ENCODE measurements around the gene MBLAC1.

The MBLAC1 gene

GRCh38 chr7:100091411-100092181 is 35.2 kb upstream of the MBLAC1 start:
- H3K4me3 ChIP-seq (ENCODE audit: low read length), result no peak overlapping the region
- no peak for DNase-seq (ENCODE audit: low read depth)
- no peak for TF ChIP-seq CTCF (conservative IDR thresholded peaks at IDR 0.05; ENCODE audit: low read length)

- DNase-seq (ENCODE audit: low read depth), result no peak
- TF ChIP-seq CTCF (conservative IDR thresholded peaks at IDR 0.05; ENCODE audit: low read length), result no peak
- H3K4me3 ChIP-seq (ENCODE audit: low read length), result no peak overlapping the region
Measured at GRCh38 chr7:100093054-100093453, 33.7 kb upstream of the MBLAC1 start.

- TF ChIP-seq CTCF (conservative IDR thresholded peaks at IDR 0.05; ENCODE audit: low read length), result no peak
- DNase-seq (ENCODE audit: low read depth), result no peak
Measured at GRCh38 chr7:100093498-100093897, 33.3 kb upstream of the MBLAC1 start.

GRCh38 chr7:100093925-100094486 is 32.8 kb upstream of the MBLAC1 start:
- no peak for DNase-seq (ENCODE audit: low read depth)
- H3K4me3 ChIP-seq (ENCODE audit: low read length), result no peak overlapping the region
- no peak for TF ChIP-seq CTCF (conservative IDR thresholded peaks at IDR 0.05; ENCODE audit: low read length)

More at GRCh38 chr7:100093498-100093897, 33.3 kb upstream of the MBLAC1 start:
- no peak overlapping the region for H3K4me3 ChIP-seq (ENCODE audit: low read length)

GRCh38 chr7:100095289-100095688 is 31.5 kb upstream of the MBLAC1 start:
- H3K4me3 ChIP-seq (ENCODE audit: low read length), result no peak overlapping the region
- no peak for TF ChIP-seq CTCF (conservative IDR thresholded peaks at IDR 0.05; ENCODE audit: low read length)
- DNase-seq (ENCODE audit: low read depth), result no peak

DNA sequence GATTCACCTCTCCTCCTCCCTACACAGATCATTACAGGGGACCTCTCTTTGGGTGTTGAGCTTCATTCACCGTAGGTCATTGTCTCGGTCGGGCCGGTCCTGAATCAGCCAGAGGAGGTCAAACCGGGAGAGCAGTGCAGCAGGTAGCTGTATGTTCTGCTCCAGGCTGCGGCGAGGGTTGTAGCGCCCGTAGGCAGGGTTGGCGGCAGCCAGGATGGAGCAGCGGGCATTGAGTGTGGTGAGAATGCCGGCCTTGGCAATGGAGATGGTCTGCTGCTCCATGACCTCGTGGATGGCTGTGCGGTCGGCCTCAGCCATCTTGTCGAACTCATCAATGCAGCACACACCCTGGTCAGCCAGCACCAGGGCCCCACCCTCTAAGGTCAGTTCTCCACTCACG is 31.1 kb upstream of the MBLAC1 start:
- DNase-seq (ENCODE audit: low read depth), result no peak
- no peak overlapping the region for H3K4me3 ChIP-seq (ENCODE audit: low read length)
- TF ChIP-seq CTCF (conservative IDR thresholded peaks at IDR 0.05; ENCODE audit: low read length), result no peak

- TF ChIP-seq CTCF (conservative IDR thresholded peaks at IDR 0.05; ENCODE audit: low read length), result no peak
- no peak for DNase-seq (ENCODE audit: low read depth)
- H3K4me3 ChIP-seq (ENCODE audit: low read length), result no peak overlapping the region
Measured at GRCh38 chr7:100098913-100099312, 27.9 kb upstream of the MBLAC1 start.

All from AG10803 (cell line).